ENCODE results near the gene SEMA3B.
"Not testable (repeated sequence)": the region's sequence is repeated elsewhere in the genome, so short reads cannot be mapped to it uniquely, and the experiment has no call there.

The SEMA3B gene

DNA sequence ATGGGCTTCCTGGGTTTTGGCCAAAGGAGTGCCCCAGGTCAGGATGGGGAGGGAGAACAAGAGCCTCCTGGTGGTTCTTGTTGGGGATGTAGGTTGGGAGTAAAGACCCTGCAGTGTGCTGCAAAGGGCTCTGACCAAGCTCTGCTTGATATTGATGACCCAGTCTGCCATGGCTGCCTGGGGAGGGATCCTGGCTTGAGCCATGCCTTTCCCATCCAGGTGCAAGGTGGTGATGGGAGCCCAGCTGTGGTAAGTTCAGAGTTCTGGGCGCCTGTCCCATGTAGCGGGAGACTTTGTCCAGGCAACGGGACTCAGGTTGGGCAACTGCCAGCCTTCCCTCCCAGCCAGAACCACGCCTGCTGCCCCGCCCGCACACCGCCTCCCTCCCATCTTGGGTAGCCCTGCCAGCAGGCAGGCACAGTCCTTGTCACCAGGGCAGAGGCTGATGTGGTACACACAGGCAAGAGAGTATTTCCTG lies 30.4 kb upstream of the SEMA3B start:
- no peak for DNase-seq

DNA sequence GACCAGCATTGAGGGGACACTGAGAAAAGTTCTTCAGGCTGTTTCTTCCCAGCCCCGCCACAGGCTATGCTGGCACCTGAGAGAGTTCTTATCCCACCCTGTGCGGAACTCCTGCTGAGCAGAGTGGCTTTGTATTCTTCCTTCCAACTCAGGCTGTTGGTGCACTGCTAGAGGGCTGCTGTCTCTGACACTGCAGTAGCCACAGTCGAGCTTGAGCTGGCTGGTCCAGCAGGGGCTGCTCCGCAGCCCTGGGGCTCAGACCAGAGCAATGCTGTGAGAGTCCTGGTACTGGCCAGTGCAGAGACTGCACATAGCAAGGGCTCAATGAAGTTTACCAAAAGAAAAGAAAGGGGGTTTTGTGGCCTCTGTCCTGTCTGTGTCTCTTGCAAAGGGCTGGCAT lies 29.3 kb upstream of the SEMA3B start:
- no peak for DNase-seq

DNA sequence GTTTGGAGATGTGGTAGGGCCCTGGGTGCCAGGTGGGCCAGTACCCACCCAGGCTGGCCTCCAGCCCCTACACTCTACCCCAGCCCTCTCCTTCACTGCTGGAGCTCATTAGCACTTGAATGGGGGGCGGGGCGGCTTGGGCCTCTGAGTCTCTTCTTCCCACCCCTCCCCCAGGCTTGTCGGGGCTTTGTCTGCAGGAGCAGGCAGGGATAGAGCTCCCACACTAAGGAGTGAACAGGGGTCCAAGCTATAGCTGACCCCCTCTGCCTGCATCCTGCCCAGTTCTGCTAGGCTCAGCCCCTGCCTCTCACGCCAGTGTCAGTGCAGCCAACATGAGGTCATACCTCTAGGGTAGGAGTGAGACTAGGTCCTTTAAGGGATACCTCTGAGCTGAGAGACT lies 27.8 kb upstream of the SEMA3B start:
- peak; percentile 95 for DNase-seq

DNA sequence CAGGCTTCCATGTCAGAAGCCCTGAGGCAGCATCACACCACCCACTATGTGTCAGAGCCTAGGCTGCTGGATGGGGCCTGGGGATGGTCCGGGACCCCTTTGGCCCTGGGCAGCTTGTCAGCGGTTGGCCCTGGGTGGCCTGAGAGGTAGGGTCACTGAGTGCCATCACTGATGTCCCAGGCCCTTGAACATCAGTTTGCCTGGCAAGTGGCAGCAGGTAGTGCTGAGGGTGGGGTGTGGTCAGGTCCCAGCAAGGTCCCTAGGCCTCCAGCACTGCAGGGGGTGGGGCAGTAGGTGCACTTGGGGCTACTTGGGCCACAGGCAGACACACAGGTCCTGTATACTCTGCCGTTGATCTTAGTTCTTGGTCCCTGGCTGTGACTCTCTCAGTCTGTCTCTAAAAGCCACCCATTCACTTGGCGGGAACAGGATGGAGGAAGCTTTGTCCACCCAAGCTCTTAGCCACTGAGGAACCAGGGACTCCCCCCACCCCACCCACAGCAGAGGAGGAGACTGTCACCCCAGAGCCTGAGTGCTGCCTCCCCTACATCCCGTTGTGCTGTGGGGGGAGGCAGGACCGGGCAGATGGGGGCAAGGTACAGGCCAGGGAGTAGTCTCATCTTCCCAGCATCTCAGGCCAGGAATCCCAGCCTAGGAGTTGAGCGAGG lies 27.1 kb upstream of the SEMA3B start:
- no peak for DNase-seq

DNA sequence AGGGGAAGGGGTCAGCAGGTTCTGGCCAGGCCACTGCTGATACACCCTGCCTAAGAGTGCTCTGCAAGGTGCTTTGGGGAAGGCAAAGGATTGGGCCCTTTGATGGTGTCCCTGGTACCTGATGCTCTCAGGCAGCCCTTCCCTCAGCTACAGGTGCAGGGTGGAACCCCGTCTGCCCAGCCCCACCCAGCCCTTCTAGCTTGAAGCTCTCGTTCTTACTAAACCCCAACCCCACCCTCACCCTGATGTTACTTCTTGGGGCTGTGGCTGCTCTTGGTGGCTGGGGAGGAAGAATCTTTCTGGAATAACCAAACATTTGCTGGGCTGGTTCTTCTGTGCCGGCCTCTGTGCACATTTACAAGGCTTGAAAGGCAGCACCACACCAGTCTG lies 26.6 kb upstream of the SEMA3B start:
- DNase-seq, result no peak

DNA sequence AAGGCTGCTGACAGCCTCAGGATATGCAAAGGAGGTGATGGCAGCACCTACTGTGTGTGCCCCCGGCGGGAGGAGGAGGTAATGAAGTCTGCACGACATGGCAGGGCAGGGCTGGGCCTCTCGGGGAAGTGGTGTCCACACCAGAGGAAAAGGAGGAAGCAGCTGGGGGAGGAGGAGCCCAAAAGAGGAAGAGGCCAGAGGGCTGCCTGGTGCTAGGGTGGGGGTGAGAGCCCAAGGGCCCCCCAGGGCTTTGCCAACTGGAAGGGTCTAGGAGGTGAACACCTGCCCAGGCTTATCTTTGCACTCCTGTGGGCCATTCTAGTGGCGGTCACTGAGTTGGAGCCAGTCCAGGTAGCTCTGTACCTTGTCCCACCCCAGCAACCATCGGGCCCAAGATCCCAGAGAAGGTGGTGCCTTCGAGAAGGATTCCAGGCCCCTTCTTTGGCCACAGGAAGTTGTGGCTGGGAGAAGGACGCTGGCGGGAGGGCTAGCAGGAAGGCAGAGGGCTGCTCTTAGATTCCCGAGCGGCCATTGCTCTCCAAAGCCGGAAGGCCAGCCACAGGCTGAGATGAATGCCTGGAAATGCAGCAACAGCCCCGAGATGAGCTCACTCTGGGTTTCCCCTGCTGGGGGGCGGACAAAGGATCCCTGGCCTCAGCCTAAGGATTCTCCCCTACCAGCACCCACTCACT lies 25.9 kb upstream of the SEMA3B start:
- DNase-seq, result no peak

DNA sequence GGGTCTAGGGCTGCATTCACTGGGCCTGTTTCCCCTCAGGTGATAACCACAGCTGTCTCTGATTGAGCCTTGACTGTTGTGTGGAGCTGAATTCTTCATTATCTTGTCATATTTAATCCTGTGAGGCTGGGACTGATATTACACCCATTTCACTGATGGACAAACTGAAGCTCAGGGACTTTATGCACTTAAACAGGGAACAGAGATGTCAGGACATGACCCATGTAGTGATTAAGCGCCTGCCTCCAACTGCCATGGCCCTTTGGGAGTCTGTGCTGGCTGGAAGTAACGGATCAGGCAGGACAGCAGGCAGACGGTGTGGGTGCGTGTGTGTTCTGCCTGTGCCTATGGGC lies 25.4 kb upstream of the SEMA3B start:
- DNase-seq, result no peak

DNA sequence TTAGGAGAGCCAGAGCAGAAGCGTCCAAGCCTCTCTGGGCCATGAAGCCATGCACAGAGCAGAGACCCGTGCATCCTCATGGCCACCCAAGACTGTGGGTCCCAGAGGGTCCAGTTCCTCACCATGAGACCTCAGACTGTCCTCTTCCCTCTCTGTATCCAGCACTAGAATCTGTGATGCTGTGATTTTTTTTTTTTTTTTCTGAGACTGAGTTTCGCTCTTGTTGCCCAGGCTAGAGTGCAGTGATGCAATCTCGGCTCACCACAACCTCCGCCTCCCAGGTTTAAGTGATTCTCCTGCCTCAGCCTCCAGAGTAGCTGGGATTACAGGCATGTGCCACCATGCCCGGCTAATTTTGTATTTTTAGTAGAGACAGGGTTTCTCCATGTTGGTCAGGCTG lies 24.1 kb upstream of the SEMA3B start:
- not testable (repeated sequence) for DNase-seq

DNA sequence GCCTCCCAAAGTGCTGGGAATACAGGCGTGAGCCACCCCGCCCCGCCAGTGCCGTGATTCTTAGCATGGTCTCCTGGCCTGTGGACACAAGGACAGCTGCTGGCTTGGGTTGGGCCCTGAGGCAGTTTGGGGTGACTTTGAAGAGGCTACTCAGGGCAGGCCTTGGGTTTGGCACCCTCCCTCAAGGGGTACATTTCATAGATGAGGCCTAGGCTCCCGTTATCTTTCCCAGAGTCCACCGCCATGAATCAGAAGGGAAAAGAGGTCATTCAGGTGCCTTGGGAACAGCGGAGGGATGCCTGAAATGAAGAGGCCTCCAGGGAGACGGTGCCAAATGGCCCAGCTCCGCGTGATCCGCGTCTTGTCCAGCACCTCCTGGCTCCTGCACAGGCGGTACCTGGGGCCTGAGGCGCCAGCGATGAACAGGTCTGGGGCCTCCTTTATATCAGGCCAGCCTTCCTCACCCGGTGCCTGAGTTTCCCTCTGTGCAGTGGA lies 23.6 kb upstream of the SEMA3B start:
- DNase-seq, result no peak

DNA sequence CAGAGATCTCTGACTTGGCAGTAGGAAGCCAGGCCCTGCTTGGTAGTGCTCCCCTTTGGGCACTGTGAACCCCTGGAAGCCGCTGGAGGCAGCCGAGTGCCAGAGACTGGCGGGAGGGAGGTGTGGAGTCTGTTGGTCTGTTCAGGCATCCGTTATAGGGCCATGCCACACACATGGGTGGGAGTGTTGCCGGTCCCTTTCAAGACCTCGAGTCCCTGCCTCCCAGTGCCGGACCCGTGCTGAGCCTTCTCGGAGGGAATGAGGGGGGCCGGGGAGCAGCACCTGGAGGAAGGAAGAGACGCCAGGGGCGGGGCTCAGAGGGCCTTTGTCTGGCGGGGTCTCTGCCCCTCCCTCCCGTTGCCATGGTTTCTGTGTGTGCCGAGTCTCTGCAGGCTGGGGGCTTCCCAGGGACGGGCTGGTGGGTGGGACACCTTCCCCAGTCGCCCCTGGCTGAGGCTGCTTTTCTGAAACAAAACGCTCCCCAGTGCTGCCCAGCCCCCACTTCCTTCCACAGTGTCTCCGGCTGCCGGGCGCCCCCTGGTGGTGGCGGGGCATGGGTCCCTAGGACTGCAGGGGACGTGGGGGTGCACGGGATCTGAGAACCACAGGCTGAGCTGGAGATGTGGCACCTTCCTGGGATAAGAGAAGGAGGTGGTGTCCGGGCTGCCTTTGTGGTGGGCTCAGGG lies 23.0 kb upstream of the SEMA3B start:
- DNase-seq, result peak; percentile 98

DNA sequence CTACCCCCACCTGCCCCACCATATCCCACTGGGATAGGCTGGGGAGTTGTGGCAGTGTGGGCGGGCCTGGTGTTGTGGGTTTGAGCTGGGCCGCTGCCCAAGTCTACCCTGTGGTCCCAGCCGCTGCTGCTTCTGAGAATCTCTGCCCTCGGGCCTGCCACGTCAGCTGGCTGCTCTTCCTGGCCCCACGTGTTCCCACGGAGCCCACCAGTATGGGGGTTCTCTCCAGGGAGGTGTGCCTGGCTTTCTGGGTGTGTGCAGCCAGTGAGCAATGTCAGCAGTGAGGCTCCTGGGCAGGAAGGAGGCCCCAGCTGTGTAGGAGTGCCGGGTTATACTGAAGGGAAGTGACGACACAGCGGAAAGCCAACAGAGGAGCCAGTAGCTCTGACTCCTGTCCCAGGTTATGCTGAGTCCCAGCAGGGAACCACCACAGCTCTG lies 22.4 kb upstream of the SEMA3B start:
- peak; percentile 77 for DNase-seq

DNA sequence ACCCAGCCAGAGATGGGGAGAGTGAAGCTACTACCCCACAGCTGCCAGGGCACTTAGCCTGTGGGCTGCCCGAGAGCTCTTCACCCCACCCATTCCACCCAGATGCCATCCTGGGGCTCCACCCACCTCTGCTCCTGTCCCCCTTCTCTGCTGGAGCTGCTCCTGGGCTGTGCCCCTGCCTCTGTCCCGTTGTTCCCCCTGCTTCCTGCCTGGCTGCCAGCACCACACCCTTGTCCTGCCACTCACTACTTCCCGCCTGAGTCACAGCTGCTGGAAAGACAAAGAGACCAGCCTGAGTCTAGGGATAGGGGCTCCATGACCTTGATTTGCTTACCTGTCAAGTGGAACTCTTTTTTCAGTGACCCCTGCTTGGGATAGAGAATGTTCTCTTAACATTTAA lies 20.6 kb upstream of the SEMA3B start:
- no peak for DNase-seq

DNA sequence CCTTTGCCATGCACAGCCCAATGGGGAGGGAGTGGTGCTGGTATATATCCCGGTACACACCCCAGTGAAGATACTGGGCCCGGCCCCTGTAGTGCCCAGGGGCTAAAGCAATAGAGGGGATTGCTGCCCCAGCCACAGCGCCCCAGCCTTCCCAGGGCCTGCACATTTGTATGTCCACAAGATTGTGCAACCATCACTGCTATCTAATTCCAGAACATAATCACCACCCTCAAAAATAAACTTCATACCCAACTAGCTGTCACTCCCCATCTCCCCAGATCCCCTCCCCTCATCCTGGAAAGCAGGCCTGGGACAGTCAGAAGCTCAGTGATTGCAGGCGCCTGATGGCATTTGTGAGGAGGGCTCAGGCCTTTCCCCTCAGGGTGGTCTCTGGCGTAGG lies 19.5 kb upstream of the SEMA3B start:
- no peak for DNase-seq

DNA sequence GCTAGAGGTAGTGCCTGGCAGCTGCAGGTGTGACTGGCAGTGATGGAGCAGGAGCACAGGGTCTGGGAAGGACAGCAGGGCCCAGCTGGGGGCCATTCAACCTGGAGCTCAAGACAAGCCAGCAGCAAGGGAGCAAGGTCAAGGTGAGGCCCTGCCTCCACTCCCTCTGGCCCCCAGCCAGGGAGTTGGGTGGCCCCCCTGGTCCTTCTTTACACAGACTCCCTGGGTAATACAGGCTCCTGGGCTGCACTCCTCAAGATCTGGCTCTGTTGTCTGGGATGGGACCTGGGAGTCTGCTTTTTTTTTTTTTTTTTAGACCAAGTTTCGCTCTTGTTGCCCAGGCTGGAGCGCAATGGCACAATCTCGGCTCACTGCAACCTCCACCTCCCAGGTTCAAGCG lies 18.4 kb upstream of the SEMA3B start:
- no peak for DNase-seq

DNA sequence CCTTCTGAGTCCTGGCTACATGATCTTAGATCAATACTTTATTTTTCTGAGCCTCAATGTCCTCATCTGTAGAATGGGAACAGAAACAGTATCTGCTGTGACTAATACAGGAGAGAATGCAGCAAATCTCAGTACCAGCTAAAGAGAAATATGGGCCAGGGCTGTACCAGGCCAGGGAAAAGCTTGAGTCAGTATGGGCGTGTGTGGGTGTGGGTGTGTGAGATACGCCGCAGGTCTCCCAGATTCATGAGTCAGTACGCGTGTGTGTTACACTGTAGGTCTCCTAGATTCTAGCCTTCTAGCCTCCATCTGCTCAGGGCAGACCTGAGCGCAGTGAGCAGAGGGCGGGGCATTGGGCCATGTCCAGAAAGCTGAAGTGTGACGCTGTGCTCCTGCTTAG lies 17.7 kb upstream of the SEMA3B start:
- no peak for DNase-seq

DNA sequence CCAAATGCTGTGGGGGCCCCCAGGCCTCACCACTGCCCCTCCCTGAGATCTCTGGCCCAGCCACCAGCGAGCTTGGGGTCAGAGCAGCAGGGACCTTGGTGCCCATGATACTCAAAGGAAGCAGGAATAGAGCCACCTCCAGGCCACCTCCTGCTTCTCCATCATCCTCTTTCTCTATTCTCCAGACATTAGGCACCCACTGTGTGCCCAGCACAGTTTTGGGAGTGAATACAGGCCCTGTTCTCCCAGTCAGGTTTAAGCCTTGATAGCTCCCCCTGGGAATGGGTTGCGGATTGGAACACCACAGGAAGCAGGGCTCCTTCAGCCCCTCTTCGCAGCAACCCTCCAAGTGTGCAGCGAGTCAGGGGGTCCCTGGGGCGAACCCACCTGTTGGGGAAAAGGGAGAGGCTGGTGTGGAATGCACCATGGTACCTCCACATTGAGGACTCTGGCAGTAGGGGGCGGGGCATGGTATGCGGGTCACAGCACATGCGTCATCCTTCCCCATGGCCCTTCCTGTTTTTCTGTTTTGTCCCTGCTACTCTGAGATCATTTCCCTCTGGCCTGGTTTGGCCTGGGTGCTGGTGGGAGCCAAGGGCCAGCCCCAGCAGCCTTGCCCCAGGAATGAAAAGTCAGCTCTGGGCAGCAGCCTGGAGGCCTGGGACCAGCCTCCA lies 14.2 kb upstream of the SEMA3B start:
- DNase-seq, result no peak

DNA sequence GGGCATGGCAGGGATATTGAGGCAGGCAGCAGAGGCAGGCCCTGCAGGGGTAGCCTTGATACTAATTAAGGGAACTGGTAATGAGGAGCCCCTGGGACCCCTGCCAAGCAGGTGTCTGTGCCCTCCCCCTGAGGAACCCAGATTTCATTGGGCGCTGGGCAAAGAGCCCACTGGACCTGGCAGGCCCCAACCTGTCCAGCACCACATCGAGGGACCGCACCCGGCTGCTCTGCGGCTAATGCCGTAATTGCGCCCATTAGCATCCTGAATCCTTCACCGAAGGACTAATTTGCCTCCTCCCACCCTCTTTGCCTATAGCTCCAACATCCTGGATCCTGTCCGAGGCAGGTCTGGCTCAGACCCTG lies 13.7 kb upstream of the SEMA3B start:
- no peak for DNase-seq

DNA sequence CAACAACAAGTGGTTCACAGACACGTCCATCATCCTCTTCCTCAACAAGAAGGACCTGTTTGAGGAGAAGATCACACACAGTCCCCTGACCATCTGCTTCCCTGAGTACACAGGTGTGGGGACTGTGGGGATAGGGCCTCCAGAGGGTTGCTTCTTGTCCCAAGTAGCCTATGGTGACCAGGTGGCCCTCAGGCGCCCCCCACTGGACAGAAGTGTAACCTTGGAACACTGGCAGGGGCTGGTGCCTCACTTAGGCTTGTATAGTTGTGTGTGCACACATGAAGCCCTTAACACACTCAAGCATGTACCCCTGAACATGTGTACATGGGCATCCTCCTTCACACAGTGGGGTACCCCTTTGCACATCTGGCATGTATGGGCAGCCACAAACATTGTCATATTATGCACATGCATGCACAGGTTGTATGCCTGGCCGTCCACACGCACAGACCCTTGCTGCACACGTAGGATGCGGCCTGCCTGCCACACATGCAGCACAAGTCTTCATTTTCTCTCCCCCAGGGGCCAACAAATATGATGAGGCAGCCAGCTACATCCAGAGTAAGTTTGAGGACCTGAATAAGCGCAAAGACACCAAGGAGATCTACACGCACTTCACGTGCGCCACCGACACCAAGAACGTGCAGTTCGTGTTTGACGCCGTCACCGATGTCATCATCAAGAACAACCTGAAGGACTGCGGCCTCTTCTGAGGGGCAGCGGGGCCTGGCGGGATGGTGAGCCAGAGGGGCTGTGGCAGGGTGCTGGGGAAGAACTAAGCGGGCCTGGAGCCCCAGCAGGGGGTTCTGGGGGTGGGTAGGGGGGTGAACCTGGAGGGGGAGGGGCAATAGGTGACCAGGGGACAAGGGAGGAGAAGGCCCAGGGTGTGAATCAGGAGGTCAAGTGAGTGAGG lies 11.7 kb upstream of the SEMA3B start:
- DNase-seq, result peak; percentile 63

DNA sequence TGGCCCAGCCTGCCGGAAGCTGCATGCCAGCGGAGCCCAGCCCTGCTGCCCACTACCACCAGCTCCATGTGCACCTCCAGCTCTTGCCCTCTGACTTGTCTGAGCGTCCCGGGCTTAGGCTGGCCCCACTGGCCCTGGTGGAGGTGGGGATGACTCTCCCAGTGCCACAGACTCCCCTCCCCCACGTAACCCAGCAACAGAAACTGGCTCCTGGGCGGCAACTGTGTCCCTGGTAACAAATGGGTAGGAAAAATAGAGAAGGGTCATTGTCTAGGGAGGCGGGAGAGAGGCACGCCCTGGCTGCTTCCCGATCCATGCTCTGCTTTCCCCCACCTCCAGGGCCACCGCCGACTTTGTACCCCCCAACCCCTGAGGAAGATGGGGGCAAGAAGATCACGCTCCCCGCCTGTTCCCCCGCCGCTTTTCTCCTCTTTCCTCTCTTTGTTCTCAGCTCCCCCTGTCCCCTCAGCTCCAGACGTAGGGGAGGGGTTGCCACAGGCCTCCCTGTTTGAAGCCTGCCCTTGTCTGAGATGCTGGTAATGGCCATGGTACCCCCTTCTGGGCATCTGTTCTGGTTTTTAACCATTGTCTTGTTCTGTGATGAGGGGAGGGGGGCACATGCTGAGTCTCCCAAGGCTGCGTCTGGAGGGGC lies 10.8 kb upstream of the SEMA3B start:
- DNase-seq, result peak; percentile 78

DNA sequence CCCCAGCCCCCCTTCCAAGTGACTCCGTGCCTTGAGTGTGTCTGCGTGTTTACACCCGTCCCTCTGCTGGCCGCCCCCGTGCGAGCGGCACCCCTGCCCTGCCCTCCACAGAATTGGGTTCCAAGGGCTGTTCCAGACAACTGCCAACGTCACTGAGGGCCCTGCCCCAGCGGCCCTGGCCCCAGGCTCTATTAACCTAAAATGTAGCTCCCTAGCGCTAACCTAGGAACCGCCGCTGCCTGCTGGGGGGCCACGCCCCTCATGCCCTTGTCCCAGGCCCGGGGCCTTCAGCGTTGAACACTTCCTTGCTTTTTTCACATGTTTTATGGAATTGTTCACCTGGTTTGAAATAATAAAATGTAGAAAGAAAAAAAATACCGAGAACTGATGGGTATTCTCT lies 10.0 kb upstream of the SEMA3B start:
- DNase-seq, result no peak

DNA sequence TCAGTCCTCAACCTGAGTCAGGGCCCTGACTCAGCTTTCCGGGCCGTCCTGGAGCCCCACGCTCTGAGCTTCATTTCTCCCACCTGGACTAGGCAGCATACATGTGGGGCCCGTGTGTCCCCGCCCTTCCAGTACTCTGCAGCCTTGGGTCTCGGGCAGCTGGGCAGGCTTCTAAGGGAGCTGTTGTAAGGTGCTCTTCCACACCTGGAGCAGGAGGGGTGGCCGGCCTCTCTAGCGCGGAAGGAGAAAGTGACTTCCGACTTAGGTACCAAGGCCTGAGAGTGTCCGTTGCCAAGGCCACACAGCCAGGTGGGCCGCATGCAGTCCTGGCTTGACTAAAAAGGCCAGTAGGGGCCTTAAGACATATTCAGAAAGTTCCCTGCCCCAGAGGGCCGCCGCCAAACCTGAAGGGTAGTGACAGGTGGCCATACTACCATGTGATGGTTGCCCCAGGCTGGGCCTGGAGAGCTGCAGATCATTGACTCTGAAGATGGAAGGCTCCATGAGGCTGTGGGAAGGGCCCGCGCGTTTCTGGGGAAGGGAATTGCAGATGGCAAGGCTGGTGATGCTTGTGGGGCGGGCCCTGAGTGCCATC lies 9.4 kb upstream of the SEMA3B start:
- no peak for DNase-seq
